HepG2 (cell line): Measurements from ENCODE around the gene TK2. TPM values are rescaled to one million over a fixed set of nuclear protein-coding genes. Genes with fewer than 3 reads are reported as not detected.

Experiments
- ATAC-seq: fragments of 200-7000 bp; cut with Tn5 transposase; 3 replicates; pipeline ENCODE4 v1.9.1; 2020; ENCODE audit warnings: mild to moderate bottlenecking, moderate library complexity
- BruUV-seq: library from RNA; stranded (reverse); fragments of 400-500 nt; replicated peaks from 2 replicates; lab custom pipeline; 2021; lab: Mats Ljungman, UMichigan
- CTCF ChIA-PET: fragments of 300-600 bp; formaldehyde crosslinking; extraction: SDS; loops from one replicate; lab custom pipeline; 2021; ENCODE audit warnings: low total read pairs, inconsistent platforms, low intra/inter-chr PET ratio; lab: Yijun Ruan, JAX
- POLR2A ChIA-PET: fragments of 350-600 bp; sonication (Branson Sonifier 250); formaldehyde crosslinking; loops from one replicate; lab custom pipeline; 2020; ENCODE audit warnings: antibody characterized with exemption, inconsistent platforms; lab: Yijun Ruan, JAX
- DNase-seq: peaks from one replicate; pipeline ENCODE4 v3.0.0-alpha.2; 2015; ENCODE audit warnings: low spot score
- FAIRE-seq: peaks from 3 replicates; lab custom pipeline; 2011; peaks lifted over from hg19 to GRCh38; lab: Jason Lieb, UNC
- H2AFZ ChIP-seq: one replicate; pipeline ENCODE4 v1.6.1; 2011; ENCODE audit warnings: low read length, inconsistent platforms
- H3K27ac ChIP-seq: fragments of 300-600 bp; 3 replicates; pipeline ENCODE4 v1.8.0; 2011; ENCODE audit warnings: mixed run types, mild to moderate bottlenecking, mixed read lengths, low read length, inconsistent platforms; ENCODE audit not compliant: insufficient read depth; ENCODE audit errors: extremely low read length
- H3K27me3 ChIP-seq, 2 experiments: fragments of 200-600 bp in 1 of 2; 2 replicates in 1 of 2; 3 replicates in 1 of 2; pipeline versions ENCODE4 v1.6.0 to v1.8.0; 2011; ENCODE audit warnings: low read length in 2 of 2, mild to moderate bottlenecking in 2 of 2, moderate library complexity in 2 of 2, inconsistent platforms in 1 of 2; ENCODE audit not compliant: insufficient read depth in 2 of 2, control insufficient read depth in 1 of 2
- H3K36me3 ChIP-seq, 2 experiments: fragments of 200-600 bp in 1 of 2; replicated peaks in 1 of 2; 2 replicates in 1 of 2; 3 replicates in 1 of 2; pipeline versions ENCODE4 v1.5.1 to v1.8.0; 2011; ENCODE audit warnings: low read length in 2 of 2, inconsistent platforms in 1 of 2; ENCODE audit not compliant: insufficient read depth in 2 of 2, control insufficient read depth in 1 of 2
- H3K4me1 ChIP-seq: 2 replicates; pipeline ENCODE4 v1.5.1; 2012; ENCODE audit warnings: low read length, inconsistent platforms; ENCODE audit not compliant: insufficient read depth
- H3K4me2 ChIP-seq: 2 replicates; pipeline ENCODE4 v1.6.0; 2011; ENCODE audit warnings: low read depth, low read length, inconsistent platforms
- H3K4me3 ChIP-seq, 3 experiments: fragments of 200-600 bp in 1 of 3; sonication (generic), shearing (Covaris generic) in 1 of 3; replicated peaks in 1 of 3; 2 replicates each; pipeline ENCODE4 v1.5.1; 2011 to 2016; ENCODE audit warnings: low read length in 3 of 3, inconsistent platforms in 2 of 3, low read depth in 2 of 3, mild to moderate bottlenecking in 2 of 3, control low read depth in 1 of 3, mixed read lengths in 1 of 3; ENCODE audit not compliant: insufficient read depth in 1 of 3
- H3K79me2 ChIP-seq: one replicate; pipeline ENCODE4 v1.6.1; 2011; ENCODE audit warnings: low read length, inconsistent platforms; ENCODE audit not compliant: insufficient read depth
- H3K9ac ChIP-seq: 2 replicates; pipeline ENCODE4 v1.6.0; 2011; ENCODE audit warnings: mild to moderate bottlenecking, low read depth, low read length, inconsistent platforms; ENCODE audit not compliant: insufficient read depth
- H3K9me3 ChIP-seq: 2 replicates; pipeline ENCODE4 v1.5.1; 2012; ENCODE audit warnings: mild to moderate bottlenecking, low read length
- H4K20me1 ChIP-seq: 2 replicates; pipeline ENCODE4 v1.6.0; 2011; ENCODE audit warnings: inconsistent platforms, mild to moderate bottlenecking, low read length, moderate library complexity; ENCODE audit not compliant: insufficient read depth
- ARNT ChIP-seq: fragments of 450-650 bp; IDR thresholded peaks from 2 replicates; pipeline ENCODE4 v1.6.1; 2017
- ARNT2 ChIP-seq: sonication (generic); formaldehyde crosslinking; IDR thresholded peaks from 2 replicates; pipeline ENCODE4 v1.8.0; 2022; ENCODE audit warnings: mild to moderate bottlenecking, low read depth, missing genetic modification reagents, moderate library complexity
- HDAC6 ChIP-seq: fragments of 200-600 bp; sonication (generic); IDR thresholded peaks from 2 replicates; pipeline ENCODE4 v1.7.0; 2017; ENCODE audit warnings: mild to moderate bottlenecking, antibody characterized with exemption, low read length, low read depth
- IRX3 ChIP-seq: sonication (generic); formaldehyde crosslinking; IDR thresholded peaks from 2 replicates; pipeline ENCODE4 v1.8.1; 2023; ENCODE audit warnings: mild to moderate bottlenecking, low read depth, missing genetic modification reagents, borderline replicate concordance
- NBN ChIP-seq: fragments of 450-650 bp; conservative IDR thresholded peaks from 2 replicates; pipeline ENCODE4 v1.6.1; 2017
- PRPF4 ChIP-seq: fragments of 200-400 bp; formaldehyde crosslinking; IDR thresholded peaks from 2 replicates; pipeline ENCODE4 v1.6.1; 2016; ENCODE audit warnings: low read length, low read depth; ENCODE audit not compliant: poor library complexity, severe bottlenecking
- RFX5 ChIP-seq: IDR thresholded peaks from 2 replicates; pipeline ENCODE4 v1.6.1; 2011; ENCODE audit warnings: low read depth, low read length, improper control_type of control experiment
- SIX4 ChIP-seq: sonication (generic); formaldehyde crosslinking; IDR thresholded peaks from 2 replicates; pipeline ENCODE4 v1.4.0; 2020; ENCODE audit warnings: missing genetic modification reagents
- SRY ChIP-seq: sonication (generic); formaldehyde crosslinking; IDR thresholded peaks from 2 replicates; pipeline ENCODE4 v1.8.0; 2022; ENCODE audit warnings: mild to moderate bottlenecking, missing genetic modification reagents
- TARDBP ChIP-seq: sonication (generic); formaldehyde crosslinking; IDR thresholded peaks from 2 replicates; pipeline ENCODE4 v1.8.0; 2022; ENCODE audit warnings: mild to moderate bottlenecking, missing genetic modification reagents
- ZBTB21 ChIP-seq: sonication (generic); formaldehyde crosslinking; IDR thresholded peaks from 2 replicates; pipeline ENCODE4 v1.4.0; 2020; ENCODE audit warnings: missing genetic modification reagents
- ZNF367 ChIP-seq: sonication (generic); formaldehyde crosslinking; IDR thresholded peaks from 2 replicates; pipeline ENCODE4 v1.4.0; 2020; ENCODE audit warnings: missing genetic modification reagents, borderline replicate concordance
- ZNF724P ChIP-seq: sonication (generic); formaldehyde crosslinking; IDR thresholded peaks from 2 replicates; pipeline ENCODE4 v1.8.0; 2022; ENCODE audit warnings: missing genetic modification reagents, borderline replicate concordance
- ZNF782 ChIP-seq: sonication (generic); formaldehyde crosslinking; IDR thresholded peaks from 2 replicates; pipeline ENCODE4 v1.4.0; 2020; ENCODE audit warnings: missing genetic modification reagents, mild to moderate bottlenecking, borderline replicate concordance
- WGBS: methylation state at CpG from one replicate; pipeline ENCODE4 v1.1.6; 2017; ENCODE audit warnings: low lambda C conversion rate; 5-methylcytosine and 5-hydroxymethylcytosine counted together
- in situ Hi-C: cut with HindIII; loops from 2 replicates; pipeline ENCODE4 v1.10.0; 2017; ENCODE audit warnings: low pct_unique_long_range_greater_than_20kb; ENCODE audit not compliant: extremely low pct_ligation_motif_present
- intact Hi-C: fragments of 100-400 bp; cut with micrococcal nuclease; formaldehyde crosslinking; loops from one replicate; pipeline ENCODE4 v1.10.0; 2022; ENCODE audit not compliant: unreplicated experiment
- polyA plus RNA-seq, 8 experiments: library from polyadenylated mRNA; depleted of rRNA in 3 of 8; stranded (reverse) in 7 of 8; unstranded in 1 of 8; fragments of >200 nt; fragmentation: Illumina TruSeq in 4 of 8; extraction: Trizol in 4 of 8; gene quantifications; 2 replicates each; pipeline versions ENCODE4 v1.2.1 to v1.2.3, GENCODE V29; 2011 to 2016; ENCODE audit warnings: low read depth in 4 of 8, missing spikeins in 1 of 8, mixed read lengths in 1 of 8; ENCODE audit not compliant: insufficient read depth in 1 of 8
- total RNA-seq, 5 experiments: library from RNA; depleted of rRNA; stranded (reverse); fragments of >200 nt; fragmentation: Illumina TruSeq; extraction: Trizol; gene quantifications; 2 replicates each; pipeline ENCODE4 v1.2.3, GENCODE V29; 2016; ENCODE audit warnings: low read depth in 1 of 5
- TF ChIP-seq, protein P1 (sequence below): sonication (generic); formaldehyde crosslinking; conservative IDR thresholded peaks from 2 replicates; pipeline ENCODE4 v1.4.0; 2020; ENCODE audit warnings: missing genetic modification reagents
- TF ChIP-seq, protein P2 (sequence below): sonication (generic); formaldehyde crosslinking; IDR thresholded peaks from 2 replicates; pipeline ENCODE4 v1.8.0; 2023; ENCODE audit warnings: mild to moderate bottlenecking, missing genetic modification reagents
- TF ChIP-seq, protein P3 (sequence below): fragments of 450-650 bp; IDR thresholded peaks from 2 replicates; pipeline ENCODE4 v1.6.1; 2017

TK2 gene
- total and polyA plus RNA-seq, 2 of the 13 experiments (the other 11 are each of a cell fraction or from before 2014, with no cell fraction given) = 18.7 to 21.0 TPM

DNA sequence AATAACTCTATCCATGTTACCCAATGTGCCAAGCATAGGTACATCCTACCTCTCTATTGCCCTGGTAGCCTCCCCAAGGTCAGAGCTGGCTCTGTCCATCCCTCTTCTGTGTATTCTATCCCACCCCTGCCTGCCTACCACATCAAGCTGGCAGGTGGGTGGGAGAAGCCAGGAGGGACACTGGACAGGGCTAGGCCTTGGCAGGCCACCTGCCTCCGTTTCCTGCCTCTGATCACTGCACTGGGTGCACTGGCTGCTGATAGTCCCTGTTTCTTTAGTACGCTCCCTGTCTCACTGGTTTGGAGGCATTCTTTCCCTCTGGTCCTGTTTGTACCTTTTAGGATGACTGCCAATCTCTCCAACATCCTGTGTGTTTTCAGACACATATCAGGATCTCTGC, 12.7 kb downstream of the TK2 start:
- H3K4me2 ChIP-seq = no peak overlapping the region
- no peaks in the 10 kb centered on the region for H3K9me3 ChIP-seq
- no peaks in the 10 kb centered on the region for H3K79me2 ChIP-seq
- ChIA-PET CTCF (no interaction called here), POLR2A (no interaction called here)
- H3K36me3 ChIP-seq = peaks cover 3 to 21% of the 10 kb centered on the region in 2 experiments; a peak in 3 of 5 replicates
- BruUV-seq = no TSS peak
- H2AFZ ChIP-seq = no peak overlapping the region
- 95% methylated on average over 2 of the region's 2 CpGs for WGBS
- no peak for DNase-seq
- no peak overlapping the region for H3K9ac ChIP-seq
- TF ChIP-seq SRY (CRISPR knock-in tag) (no peak), RFX5 (no peak), NBN (no peak), ZNF782 (no peak), IRX3 (CRISPR knock-in tag) (no peak), HDAC6 (no peak), TARDBP (CRISPR knock-in tag) (no peak), ZNF367 (CRISPR knock-in tag) (no peak), ARNT2 (CRISPR knock-in tag) (no peak), SIX4 (no peak), ZNF724P (CRISPR knock-in tag) (no peak), ZBTB21 (CRISPR knock-in tag) (no peak), PRPF4 (no peak), ARNT (no peak)
- TF ChIP-seq, protein P1, sequence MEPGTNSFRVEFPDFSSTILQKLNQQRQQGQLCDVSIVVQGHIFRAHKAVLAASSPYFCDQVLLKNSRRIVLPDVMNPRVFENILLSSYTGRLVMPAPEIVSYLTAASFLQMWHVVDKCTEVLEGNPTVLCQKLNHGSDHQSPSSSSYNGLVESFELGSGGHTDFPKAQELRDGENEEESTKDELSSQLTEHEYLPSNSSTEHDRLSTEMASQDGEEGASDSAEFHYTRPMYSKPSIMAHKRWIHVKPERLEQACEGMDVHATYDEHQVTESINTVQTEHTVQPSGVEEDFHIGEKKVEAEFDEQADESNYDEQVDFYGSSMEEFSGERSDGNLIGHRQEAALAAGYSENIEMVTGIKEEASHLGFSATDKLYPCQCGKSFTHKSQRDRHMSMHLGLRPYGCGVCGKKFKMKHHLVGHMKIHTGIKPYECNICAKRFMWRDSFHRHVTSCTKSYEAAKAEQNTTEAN (CRISPR knock-in tag) = no peak
- TF ChIP-seq, protein P2, sequence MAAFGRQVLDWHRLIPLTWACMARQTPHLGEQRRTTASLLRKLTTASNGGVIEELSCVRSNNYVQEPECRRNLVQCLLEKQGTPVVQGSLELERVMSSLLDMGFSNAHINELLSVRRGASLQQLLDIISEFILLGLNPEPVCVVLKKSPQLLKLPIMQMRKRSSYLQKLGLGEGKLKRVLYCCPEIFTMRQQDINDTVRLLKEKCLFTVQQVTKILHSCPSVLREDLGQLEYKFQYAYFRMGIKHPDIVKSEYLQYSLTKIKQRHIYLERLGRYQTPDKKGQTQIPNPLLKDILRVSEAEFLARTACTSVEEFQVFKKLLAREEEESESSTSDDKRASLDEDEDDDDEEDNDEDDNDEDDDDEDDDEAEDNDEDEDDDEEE (CRISPR knock-in tag) = no peak
- TF ChIP-seq, protein P3, sequence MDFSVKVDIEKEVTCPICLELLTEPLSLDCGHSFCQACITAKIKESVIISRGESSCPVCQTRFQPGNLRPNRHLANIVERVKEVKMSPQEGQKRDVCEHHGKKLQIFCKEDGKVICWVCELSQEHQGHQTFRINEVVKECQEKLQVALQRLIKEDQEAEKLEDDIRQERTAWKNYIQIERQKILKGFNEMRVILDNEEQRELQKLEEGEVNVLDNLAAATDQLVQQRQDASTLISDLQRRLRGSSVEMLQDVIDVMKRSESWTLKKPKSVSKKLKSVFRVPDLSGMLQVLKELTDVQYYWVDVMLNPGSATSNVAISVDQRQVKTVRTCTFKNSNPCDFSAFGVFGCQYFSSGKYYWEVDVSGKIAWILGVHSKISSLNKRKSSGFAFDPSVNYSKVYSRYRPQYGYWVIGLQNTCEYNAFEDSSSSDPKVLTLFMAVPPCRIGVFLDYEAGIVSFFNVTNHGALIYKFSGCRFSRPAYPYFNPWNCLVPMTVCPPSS = no peak
- no peaks in the 10 kb centered on the region for H4K20me1 ChIP-seq
- no peaks in the 10 kb centered on the region for H3K27me3 ChIP-seq
- FAIRE-seq = no peak
- H3K27ac ChIP-seq = no peak overlapping the region
- in situ Hi-C loops = no loop called here
- no peak for ATAC-seq
- intact Hi-C loops = loop anchor here (5.0 kb wide), 1 partner anchor 1335 kb away; the partner anchor contains the start of gene EDC4
- H3K4me3 ChIP-seq = no peak overlapping the region
- peaks cover 13% of the 10 kb centered on the region for H3K4me1 ChIP-seq
